Measurements from ENCODE around the gene TIMP2.

Gene TIMP2

DNA sequence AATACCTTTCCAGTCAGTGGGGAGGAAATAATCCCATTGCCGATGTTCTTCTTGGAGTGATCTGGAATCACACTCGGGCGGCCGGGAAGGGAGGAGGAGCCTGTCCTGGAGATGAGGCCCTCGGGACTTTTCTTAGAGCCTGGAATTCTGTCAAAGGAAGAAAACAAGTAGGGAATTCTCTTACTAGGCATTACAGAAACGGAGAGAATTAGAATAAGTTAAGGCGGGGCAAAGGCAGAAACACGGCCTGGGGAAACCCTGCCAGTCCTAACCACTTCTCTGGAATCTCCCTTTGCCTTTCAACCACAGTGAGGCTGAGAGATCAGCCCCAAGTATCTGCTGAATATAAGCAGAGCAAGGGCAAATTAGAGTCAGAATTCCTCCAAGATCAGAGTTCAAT, 112.3 kb downstream of the TIMP2 start:
- Mint-ChIP-seq H3K9me3 (no peaks in the 10 kb centered on the region), H3K4me3 (no peak overlapping the region), H3K27me3 (no peaks in the 10 kb centered on the region), H3K27ac (no peak overlapping the region), H3K4me1 (peaks cover 23% of the 10 kb centered on the region), H3K36me3 (ENCODE audit: low read depth) (peaks cover 79% of the 10 kb centered on the region)
- ATAC-seq: no peak
- DNase-seq: no peak

DNA sequence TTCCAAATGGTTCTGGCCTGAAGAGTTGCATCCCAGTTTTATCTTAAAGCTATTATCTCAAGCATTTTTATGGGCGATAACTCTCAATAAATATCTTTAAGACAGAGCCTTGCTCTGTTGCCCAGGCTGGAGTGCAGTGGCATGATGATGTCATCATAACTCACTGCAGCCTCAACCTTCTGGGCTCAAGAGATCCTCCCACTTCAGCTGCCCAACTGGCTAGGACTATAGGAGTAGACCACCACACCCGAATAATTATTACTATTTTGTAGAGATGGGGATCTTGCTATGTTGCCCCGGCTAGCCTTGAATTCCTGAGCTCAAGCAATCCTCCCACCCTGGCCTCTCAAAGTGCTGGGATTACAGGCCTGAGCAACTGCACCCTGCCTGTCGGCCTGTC, 117.0 kb downstream of the TIMP2 start:
- H3K27me3 Mint-ChIP-seq: no peaks in the 10 kb centered on the region
- H3K36me3 Mint-ChIP-seq (ENCODE audit: low read depth): peaks cover 79% of the 10 kb centered on the region
- H3K27ac Mint-ChIP-seq: no peak overlapping the region
- no peaks in the 10 kb centered on the region for H3K9me3 Mint-ChIP-seq
- ATAC-seq (no peak), DNase-seq (no peak)
- peaks cover 40% of the 10 kb centered on the region for H3K4me1 Mint-ChIP-seq
- H3K4me3 Mint-ChIP-seq: no peak overlapping the region

DNA sequence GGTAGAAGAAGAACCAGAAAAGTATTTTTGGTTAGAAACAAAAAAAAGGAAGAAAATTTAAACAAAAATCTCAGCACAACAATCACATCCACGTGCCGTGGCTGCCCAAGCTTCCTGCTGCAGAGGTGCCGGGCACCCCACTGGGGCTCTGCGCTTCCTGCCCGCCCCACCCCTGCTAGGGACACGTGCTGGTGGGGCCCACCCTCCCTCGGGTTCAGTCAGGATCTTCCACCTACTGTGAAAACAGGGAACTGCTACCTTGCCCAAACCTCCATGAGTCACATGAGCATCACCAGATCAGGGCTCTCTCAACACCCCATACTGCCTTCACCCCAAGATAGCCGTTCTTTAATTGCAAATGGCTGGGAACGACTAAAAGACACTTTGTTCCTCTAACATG, 118.7 kb downstream of the TIMP2 start:
- no peak overlapping the region for H3K4me3 Mint-ChIP-seq
- no peaks in the 10 kb centered on the region for H3K9me3 Mint-ChIP-seq
- peak; percentile 53 for ATAC-seq
- H3K27me3 Mint-ChIP-seq: no peaks in the 10 kb centered on the region
- peaks cover 73% of the 10 kb centered on the region for H3K36me3 Mint-ChIP-seq (ENCODE audit: low read depth)
- peak overlapping the region; percentile 76 for H3K27ac Mint-ChIP-seq
- H3K4me1 Mint-ChIP-seq: peaks cover 35% of the 10 kb centered on the region
- peak; percentile 30 for DNase-seq

DNA sequence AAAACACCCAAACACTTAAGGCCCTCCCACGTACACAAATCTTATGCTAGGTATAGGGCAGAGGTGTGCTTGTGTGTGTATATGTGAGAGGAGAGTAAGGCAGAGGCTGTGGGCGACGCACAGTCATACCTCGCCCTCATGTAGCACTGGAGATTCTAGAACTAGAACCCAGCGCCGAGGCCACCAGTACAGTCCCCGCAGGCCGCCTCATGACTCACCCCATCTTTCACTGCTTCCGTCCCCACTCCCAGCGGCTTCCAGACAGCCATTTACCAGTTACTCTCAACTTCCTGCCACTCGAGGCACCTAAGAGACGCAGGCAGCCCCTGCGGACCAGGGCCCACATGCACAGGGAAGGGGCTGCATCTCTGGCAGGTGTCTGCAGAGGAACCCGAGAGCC, 119.9 kb downstream of the TIMP2 start:
- Mint-ChIP-seq H3K4me1 (peaks cover 41% of the 10 kb centered on the region), H3K36me3 (ENCODE audit: low read depth) (peaks cover 67% of the 10 kb centered on the region), H3K27me3 (no peaks in the 10 kb centered on the region), H3K4me3 (peak overlapping the region; percentile 4), H3K9me3 (no peaks in the 10 kb centered on the region), H3K27ac (peak overlapping the region; percentile 76)
- ATAC-seq: peak; percentile 91
- DNase-seq: peak; percentile 41

DNA sequence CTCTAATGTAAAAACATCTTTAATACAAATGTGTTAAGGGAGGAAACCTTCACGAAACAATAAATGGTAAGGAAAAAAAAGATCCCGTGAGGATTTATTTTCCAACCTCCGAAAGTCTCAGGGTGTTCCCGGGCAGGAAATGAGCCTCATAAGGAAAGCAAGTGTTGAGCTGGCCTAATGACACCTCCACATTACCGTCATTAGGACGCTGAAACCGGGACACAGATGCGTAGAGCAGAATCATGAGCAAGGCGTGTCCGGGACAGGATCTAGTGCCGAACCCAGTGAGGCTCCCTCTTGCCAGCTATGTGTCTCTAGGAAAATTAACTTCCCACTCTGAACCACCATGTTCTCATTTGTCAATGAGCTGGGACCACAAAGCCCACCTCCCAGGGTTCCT, 120.4 kb downstream of the TIMP2 start:
- peak overlapping the region; percentile 73 for H3K27ac Mint-ChIP-seq
- no peaks in the 10 kb centered on the region for H3K27me3 Mint-ChIP-seq
- ATAC-seq: no peak
- peak overlapping the region; percentile 32 for H3K4me3 Mint-ChIP-seq
- no peak for DNase-seq
- peaks cover 64% of the 10 kb centered on the region for H3K36me3 Mint-ChIP-seq (ENCODE audit: low read depth)
- H3K4me1 Mint-ChIP-seq: peaks cover 46% of the 10 kb centered on the region
- no peaks in the 10 kb centered on the region for H3K9me3 Mint-ChIP-seq

DNA sequence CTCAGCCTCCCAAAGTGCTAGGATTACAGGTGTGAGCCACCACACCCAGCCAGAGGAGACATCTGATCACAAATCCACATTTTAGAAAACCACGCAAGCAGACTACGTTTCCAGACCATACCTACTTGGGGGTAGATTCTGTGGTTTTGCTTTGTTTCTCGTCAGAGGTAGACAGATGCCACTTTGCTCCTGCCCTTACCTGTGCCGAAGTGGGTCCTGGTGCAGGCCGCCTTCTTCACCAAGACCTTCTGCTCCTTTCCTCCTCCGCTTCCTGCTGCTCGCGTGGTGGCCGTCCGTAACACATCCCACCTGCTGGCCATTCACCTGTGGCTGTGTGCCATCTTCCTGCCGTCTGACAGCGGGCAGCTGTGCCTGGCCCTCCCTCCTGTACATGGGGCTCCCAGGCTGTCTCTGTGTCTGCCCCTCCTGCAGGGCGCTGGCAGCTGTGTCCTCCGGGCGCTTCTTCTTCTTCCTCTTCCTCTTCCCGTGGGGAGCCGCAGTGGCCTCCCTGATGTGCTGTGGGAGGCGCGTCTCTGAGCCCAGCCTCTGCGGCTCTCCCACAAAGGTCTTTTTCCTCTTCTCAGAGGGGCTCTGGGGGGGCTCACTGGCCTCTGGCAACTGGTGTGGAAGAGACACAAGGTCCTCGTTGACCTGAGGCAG, 121.9 kb downstream of the TIMP2 start:
- ATAC-seq (no peak), DNase-seq (no peak)
- Mint-ChIP-seq H3K4me3 (no peak overlapping the region), H3K36me3 (ENCODE audit: low read depth) (peaks cover 66% of the 10 kb centered on the region), H3K27me3 (no peaks in the 10 kb centered on the region), H3K27ac (no peak overlapping the region), H3K4me1 (peaks cover 57% of the 10 kb centered on the region), H3K9me3 (no peaks in the 10 kb centered on the region)

Measured in activated naive CD8-positive, alpha-beta T cell treated with anti-CD3 and anti-CD28 coated beads, Interleukin-2, amount 50 U/mL, for 24 hours (primary cell).